Measurements from ENCODE around the gene JMJD8.

The JMJD8 gene, protein sequence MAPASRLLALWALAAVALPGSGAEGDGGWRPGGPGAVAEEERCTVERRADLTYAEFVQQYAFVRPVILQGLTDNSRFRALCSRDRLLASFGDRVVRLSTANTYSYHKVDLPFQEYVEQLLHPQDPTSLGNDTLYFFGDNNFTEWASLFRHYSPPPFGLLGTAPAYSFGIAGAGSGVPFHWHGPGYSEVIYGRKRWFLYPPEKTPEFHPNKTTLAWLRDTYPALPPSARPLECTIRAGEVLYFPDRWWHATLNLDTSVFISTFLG

DNA sequence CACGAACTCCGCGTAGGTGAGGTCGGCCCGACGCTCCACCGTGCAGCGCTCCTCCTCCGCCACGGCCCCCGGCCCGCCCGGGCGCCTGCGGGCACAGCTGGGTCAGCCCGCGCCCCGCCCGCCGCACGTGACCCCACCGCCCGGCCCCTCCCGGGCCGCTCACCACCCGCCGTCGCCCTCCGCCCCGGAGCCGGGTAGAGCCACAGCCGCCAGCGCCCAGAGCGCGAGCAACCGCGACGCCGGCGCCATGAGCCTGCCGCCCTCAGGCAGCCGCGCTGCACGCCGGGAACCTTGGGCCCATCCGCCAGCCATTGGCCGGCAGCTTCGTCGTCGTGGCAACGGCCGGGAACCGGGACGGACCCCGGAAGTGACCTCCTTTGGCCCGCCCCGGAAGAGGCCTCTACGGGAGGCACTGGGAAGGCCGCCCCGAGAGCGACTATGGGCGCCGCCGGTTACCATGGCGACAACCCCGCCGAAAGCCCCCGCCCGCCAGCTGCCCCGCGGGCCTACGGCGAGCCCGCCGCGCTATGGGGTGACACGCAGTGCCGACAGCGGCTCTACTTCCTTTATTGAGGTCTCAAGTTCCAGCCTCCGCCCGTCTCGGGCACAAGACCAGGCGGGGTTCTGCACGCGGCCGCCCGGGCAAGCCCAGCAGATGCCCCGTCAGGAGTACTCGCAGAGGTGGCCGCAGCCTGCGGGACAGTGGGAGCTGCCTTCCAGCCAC lies at the start of gene JMJD8:
Gene JMJD8 (minus strand): TSS at position 264 of the 724 bp plus-strand sequence. CDS start 15 bp downstream, at position 249.
- DNase-seq (ENCODE audit: extremely low read depth, low read depth), result peak; percentile 84
- TF ChIP-seq, protein P1, sequence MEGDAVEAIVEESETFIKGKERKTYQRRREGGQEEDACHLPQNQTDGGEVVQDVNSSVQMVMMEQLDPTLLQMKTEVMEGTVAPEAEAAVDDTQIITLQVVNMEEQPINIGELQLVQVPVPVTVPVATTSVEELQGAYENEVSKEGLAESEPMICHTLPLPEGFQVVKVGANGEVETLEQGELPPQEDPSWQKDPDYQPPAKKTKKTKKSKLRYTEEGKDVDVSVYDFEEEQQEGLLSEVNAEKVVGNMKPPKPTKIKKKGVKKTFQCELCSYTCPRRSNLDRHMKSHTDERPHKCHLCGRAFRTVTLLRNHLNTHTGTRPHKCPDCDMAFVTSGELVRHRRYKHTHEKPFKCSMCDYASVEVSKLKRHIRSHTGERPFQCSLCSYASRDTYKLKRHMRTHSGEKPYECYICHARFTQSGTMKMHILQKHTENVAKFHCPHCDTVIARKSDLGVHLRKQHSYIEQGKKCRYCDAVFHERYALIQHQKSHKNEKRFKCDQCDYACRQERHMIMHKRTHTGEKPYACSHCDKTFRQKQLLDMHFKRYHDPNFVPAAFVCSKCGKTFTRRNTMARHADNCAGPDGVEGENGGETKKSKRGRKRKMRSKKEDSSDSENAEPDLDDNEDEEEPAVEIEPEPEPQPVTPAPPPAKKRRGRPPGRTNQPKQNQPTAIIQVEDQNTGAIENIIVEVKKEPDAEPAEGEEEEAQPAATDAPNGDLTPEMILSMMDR (IDR thresholded peaks at IDR 0.05; ENCODE audit: low read depth, low read length), result no peak

DNA sequence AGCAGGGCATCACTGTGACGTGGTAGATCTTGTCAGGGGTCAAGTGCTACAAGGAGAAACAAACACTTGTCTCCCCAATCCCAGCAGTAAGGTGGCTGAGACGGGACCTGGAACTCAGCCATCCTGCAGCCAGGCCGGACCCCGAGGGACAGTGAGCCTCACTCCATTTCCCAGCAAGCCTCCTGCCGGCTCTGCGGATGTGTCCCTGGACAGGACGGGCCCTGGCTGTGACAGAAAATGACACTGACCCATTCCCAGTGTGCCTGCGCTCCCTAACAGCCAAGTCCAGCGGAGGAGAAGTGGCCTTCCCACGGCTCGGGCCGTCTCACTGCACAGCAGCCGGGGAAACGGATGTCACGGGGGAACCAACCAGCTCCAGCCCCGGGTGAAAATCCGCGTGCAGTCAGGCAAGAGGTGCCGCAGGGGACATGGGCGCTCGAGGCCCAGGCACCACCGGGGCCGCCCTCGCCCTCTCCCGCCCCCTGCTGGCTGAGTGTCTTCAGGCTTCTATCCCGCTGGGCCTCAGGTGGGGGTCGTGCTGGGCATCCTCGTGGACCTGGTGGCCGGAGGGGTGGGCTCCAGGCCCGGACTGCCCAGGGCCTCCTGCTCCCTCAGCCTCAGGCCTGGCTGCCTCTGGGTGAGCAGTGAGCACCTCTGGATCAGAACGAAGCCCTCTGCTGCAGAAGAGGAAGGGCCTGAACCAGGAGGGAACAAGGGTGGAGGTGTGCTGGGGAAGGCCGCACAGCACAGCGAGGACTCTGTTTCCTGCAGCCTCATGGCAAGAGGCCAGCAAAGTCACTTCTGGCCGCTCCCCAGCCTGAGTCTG lies 49.5 kb upstream of the JMJD8 start:
- DNase-seq (ENCODE audit: extremely low read depth, low read depth), result no peak
- TF ChIP-seq, protein P1 (IDR thresholded peaks at IDR 0.05; ENCODE audit: low read depth, low read length), result peak; percentile 38

DNA sequence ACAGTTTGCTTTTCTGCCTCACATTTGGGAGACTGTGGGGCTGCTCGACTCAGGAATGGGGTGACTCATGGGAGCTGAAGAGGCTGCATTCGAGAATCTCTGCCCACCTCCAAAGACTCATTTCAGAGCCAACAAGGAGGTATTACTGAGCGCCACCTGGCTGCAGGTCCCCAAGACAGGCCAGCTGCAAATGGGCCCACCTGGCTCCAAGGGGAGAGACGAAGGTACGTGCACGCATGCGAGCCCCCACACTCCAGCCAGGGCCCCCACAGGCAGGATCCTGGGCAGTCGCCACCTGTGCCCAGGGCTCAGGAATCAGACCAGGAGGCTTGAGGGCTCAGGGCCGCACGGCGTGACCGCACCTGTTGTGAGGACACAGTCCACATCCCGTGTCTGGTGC lies 48.8 kb upstream of the JMJD8 start:
- DNase-seq (ENCODE audit: extremely low read depth, low read depth), result no peak
- TF ChIP-seq, protein P1 (IDR thresholded peaks at IDR 0.05; ENCODE audit: low read depth, low read length), result no peak

DNA sequence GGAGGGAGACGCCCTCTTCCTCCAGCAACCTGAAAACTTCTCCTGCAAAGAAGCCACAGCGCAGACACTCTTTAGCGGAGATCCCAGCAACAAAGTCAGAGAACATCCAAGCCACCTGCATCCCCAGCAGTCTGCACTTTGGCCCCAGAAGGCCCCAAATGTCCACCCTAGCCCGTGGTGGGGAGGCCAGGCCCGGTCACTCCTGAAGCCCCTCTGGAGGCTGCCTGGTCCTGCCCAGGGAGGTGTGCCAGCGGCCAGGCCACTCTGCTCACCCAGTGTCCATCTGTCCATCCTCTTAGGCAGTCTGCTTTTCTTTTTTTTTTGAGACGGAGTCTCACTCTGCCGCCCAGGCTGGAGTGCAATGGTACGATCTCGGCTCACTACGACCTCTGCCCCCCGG lies 48.2 kb upstream of the JMJD8 start:
- TF ChIP-seq, protein P1 (IDR thresholded peaks at IDR 0.05; ENCODE audit: low read depth, low read length), result no peak
- no peak for DNase-seq (ENCODE audit: extremely low read depth, low read depth)

DNA sequence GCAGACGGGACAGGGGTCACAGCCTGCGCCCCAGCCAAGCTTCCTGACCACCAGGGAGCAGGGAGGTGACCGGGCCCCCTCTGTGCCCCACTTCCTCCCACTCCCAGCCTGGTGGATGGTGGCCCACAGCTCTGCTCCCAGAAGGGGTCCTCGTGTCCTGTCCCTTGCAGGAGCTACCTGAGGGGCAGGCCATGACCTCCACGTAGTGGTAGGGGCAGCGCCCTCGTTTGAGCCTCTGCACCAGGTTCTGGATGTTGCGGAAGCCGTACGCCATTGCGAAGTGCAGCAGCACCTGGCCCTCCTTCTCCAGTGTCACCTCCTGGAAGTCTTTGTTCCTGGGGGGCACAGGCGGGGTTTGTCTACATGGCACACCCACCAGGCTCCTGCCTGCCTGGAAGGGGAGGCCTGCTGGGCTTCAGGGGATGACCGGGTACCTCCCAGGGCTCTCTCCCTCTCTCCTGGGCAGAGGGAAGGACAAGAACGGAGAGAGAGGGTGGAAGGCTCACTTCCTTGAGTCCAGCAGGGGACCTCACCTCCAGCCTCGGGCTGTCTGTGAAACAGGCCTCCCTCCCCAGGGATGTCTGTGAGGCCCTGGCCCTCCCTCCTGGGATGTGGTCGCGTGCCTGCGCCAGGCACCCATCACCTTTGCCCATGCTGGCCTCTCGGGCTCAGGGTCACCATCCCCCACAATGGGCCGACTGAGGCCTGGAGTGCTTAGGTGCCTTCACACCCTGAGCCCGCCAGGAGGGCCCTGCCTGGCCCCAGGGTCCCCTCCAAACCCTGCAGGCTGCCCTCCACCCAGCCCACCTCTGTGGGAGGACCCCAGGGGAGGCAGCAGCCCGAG lies 46.8 kb upstream of the JMJD8 start:
- TF ChIP-seq, protein P1 (IDR thresholded peaks at IDR 0.05; ENCODE audit: low read depth, low read length), result no peak
- DNase-seq (ENCODE audit: extremely low read depth, low read depth), result no peak

DNA sequence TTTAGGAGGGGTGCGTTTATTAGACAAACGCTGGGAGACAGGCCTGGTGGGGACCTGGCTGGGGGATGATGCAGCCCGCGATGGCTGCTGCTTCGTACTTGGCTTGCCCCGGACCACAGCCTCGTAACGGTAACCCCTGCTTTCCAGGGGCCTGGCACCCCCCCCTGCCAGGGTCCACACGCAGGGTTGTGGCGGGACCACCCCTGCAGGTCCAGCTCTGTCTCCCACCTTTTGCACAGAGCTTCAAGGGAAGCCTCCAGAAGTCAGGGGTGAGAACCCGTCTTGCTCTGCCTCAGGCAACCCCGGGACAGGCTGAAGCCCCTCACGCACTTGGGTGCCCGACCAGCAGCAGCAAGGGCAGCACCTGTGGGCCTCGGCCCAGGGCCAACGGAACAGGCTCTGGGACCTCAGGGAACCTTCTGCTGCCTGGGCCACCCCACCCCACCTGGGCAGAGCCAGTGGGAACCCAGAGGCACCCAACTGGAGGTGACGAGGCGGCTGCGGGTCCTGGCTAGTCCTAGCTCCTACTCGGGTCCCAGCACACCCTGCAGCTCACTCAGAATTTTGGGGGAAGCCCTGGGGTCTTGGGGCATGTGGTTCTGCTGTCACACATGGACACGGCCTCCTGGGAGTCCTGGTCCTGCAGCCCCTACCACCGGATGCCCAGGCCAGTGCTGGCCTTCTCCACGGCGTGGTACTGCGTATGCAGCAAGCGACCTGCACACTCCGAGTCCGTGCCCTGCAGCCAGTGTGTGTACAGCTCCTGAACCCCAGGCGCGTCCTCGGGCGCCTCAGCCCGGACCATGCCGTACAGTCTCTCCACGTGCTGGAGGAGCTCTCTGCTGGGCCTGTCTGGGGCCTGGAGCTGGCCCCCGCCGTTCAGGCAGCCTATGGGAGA lies 45.9 kb upstream of the JMJD8 start:
- DNase-seq (ENCODE audit: extremely low read depth, low read depth), result no peak
- TF ChIP-seq, protein P1 (IDR thresholded peaks at IDR 0.05; ENCODE audit: low read depth, low read length), result no peak

Measured in AG09319 (cell line).